ENCODE results near the gene BAAT.

The BAAT gene

DNA sequence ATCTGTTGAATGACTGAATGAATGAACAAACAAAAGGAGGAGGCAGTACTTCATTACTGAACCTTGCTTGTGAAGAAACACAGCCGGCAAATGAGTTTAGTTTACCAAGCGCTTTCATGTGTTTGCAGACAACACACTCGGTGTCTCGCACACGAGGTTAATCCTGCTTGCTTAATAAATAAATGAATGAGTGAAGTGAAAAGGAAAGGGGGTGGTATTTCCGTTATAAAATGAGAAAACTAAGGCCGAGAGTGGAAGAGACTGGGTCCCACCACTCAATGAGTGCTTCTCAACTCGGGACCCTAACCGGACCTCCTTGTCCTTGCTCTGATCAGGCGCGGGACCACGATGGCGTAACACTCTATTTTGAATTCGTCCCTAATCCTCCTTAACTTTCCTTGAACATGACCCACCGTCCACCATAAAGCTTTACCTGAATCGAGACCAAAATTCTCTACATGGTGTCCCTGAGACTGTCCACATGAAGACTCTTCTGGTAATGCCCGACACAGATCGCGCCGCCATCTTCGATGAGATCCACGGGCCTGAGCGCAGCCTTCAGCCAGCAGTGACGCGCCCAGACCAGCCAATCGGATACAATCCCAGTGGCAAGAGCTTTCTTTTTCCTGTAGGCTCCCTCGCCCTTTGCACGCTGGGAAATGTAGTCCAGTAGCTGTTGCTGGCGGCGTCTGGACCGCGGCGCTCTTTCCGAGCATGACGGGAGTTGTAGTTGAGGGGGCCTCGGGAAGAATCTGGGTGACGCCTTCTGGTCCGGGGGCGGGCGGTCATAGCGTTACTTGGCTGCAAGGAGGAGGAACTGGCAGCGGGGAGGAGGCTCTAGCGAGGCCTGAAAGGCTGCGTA, 13.5 kb upstream of the BAAT start, which contains the start of the genes MRPL50 and ZNF189:
Gene MRPL50 (minus strand): TSS at position 551 of the 862 bp plus-strand sequence. CDS start 26 bp downstream, at position 525.
Gene ZNF189 (plus strand): TSS at position 784 of the 862 bp plus-strand sequence. CDS start 306 bp downstream, outside the sequence.
- peak; percentile 97 for DNase-seq

DNA sequence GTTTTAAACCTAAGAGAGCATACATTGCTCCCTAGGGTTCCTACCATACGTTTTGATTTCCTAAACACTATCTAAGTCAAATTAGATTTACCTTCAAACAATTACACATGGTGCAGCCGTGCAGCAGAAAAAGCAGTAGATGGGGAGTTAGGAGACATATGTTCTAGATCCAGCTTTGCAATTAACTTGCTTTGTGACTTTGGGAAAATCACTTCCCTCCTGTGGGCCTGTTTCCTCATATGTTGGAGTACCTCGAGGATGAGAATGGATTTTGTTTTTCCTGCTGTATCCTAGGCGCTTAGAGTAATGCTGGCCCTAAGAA, 12.9 kb upstream of the BAAT start:
- DNase-seq, result no peak

DNA sequence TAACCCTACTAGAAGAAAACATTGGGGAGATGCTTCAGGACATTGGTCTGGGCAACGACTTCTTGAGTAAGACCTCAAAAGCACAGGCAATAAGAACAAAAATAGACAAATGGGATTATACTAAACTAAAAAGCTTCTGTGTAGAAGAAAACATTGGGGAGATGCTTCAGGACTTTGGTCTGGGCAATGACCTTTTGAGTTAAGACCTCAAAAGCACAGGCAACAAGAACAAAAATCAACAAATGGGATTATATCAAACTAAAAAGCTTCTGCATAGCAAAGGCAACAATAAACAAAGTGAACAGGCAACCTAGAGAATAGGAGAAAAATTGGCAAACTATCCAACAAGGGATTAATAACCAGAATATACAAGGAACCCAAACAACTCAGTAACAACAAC, 9.9 kb upstream of the BAAT start:
- no peak for DNase-seq

DNA sequence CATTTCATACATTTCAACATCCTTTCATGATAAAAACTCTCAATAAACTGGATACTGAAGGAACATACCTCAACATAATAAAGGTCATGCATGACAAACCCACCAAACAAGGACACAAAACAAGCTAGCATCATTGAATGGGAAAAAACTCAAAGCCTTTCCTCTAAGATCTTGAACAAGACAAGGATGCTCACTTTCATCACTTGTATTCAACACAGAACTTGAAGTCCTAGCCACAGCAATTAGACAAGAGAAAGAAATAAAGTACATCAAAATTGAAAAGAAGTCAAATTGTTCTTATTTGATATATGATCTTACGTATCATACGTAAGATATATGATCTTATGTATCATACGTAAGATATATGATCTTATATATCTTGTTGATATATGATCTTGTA, 8.3 kb upstream of the BAAT start:
- DNase-seq, result no peak

DNA sequence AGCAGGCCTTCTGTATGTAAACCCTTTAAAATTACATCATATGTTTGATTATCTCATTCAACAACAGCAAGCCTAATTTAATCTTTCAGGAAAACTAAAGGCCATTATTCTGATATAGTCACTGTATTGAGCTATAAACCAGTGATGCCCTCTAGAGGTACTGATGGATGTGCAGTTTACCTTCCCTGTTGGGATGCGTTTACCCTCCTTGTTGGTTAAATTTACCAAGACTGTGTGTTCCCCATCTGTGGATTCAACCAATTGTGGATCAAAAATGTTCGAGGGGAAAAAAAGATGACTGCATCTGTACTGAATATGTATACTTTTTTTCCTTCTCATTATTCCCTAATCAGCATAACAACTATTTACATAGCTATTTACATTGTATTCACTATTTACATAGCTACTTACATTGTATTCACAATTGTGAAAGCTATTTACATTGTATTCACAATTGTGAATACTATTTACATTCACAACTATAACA, 3.7 kb upstream of the BAAT start:
- DNase-seq, result no peak

DNA sequence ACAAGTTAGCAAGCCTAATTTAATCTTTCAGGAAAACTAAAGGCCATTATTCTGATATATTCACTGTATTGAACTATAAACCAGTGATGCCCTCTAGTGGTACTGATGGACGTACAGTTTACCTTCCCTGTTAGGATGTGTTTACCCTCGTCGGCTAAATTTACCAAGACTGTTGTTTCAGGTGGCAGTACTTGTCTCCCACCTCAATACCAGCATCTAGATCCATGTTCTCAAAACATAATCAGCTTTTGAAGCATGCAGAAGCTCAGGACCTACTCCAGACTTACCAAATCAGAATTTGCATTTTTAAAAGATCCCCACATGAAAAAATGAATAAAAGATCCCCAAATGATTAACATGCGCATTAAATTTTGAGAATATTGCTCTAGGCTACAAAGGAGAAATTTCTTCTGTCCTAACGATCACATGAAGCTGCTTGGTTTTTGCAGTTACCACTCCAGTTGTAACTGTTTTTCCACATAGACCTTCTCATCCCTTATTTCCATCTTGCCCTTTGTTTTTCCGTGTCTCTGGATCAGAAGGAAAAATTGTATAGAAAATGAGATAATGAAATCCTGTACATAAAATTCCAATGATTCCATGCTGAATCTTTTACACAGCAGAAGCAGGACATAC, 3.2 kb upstream of the BAAT start:
- DNase-seq, result no peak

DNA sequence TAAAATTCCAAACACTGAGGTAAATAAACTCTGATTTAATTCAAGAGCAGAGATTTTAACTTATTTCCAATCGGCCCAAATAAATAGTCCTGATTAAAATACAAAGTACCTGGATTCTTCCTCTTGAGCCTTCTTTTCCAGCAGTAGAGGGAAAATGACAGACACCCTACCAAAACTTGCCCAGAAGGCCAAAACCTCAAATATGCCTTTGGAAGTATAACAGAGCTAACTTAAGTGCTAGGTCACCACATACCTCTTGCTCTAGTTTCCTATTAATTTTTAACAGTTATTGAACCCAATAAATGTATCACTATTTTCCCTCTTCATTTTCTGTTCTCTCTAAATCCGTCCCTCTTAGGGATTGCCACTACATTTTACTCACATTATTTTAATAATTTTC, 1.4 kb downstream of the BAAT start:
- no peak for DNase-seq

DNA sequence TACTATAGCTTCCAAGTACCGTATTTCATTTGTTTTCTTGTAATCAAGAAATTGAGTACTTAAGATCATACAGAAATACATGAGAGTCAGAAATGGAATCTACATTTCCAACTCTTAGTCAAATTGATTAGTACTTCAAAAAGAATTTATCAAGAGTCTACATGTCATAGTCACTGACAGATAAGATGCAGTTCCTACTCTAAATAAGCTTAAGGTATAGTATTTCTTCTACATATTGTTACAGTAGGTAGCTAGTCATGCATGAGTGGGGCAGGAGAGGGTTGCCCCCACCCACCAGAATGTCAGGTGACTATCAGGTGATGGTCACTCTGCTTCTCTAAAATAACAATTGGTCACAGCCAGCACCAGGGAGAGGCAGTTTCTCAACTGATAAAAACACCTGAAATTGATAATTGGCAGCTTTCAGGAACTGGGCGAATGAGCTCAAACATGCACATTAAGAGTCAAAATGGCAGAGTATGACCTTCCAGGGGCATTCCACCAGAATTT, 2.9 kb downstream of the BAAT start:
- no peak for DNase-seq

DNA sequence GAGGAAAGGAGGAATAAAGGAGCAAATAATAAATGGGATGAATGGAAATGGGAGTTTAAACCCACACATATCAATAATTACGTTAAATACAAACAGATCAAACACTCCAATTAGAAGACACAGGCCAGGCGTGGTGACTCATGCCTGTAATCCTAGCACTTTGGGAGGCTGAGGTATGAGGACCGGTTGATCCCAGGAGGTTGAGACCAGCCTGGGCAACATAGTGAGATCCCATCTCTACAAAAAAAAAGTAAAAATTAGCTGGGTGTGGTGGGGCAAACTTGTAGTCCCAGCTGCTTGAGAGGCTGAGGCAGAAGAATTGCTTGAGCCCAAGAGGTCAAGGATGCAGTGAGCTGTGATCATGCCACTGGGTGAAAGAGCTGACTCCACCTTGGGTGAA, 3.7 kb downstream of the BAAT start:
- no peak for DNase-seq

DNA sequence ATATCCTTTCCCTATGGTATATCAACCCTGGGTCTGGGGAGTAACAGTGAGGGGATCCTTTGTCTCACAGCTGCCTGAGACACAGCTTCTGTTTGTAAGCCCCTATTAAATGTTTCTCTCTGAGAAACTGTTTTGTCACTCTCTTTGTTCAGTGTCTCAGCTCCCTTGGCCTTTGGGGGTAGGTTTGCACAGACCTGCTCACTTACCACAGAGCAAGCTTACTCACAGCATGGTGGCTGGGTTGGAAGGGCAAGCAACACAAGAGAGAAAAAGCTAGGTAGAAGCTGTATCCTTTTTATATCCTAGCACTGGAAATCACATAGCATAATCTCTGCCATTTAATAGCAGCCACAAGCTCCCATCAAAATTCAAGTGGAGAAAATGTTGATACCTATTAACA, 4.5 kb downstream of the BAAT start:
- DNase-seq, result no peak

DNA sequence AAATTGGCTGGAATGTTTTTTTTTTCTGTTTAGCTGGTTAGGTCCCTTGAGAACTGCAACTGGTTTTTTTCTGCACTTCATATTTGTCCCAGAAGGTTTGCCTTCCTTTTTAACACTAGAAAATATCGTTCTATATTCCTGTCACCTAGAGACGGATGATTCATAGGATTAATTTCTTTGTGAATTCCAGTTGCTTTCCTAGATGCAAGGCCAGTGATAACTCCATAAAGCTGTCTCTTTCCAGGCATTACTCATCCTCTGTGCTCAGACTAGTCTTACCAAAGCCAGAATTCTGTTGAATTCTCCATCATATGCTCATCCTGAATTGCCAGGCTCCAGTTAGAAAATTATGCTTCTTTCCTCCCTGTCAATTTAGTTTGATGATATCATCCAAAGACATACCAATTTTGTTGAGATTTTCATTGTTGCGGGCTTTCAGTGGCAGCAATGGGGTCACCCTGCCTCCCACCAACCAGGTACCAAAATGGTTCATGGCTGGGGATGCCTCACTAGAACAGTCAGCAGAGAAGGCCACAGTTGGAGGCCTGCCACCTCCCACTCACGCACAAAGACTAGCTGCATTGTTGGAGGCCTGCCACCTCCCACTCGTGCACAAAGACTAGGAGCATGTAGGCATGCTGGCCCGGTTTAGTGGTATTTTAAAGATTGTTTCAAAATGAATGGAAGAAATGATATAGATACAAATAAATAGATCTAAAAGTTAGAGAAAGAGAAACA, 8.5 kb downstream of the BAAT start:
- no peak for DNase-seq

DNA sequence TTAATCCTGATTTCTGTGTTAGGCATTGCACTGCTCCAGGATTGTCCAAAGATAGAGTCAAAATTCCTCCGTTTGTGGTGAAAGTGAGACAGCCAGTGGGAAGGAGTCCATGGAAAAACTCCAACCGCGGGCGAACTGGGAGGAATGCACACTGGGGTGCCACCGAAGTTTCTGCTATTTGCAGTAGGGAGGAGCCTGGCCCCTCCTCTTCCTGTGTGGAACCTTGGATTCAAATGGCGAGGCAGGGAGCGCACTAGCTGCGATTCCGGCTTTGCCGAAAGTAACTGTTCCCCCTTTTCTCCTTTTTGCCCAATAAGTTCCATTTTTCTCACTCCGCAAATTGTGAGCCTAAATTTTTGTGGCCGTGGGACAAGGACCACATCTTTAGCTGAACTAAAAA, 9.3 kb downstream of the BAAT start:
- no peak for DNase-seq

DNA sequence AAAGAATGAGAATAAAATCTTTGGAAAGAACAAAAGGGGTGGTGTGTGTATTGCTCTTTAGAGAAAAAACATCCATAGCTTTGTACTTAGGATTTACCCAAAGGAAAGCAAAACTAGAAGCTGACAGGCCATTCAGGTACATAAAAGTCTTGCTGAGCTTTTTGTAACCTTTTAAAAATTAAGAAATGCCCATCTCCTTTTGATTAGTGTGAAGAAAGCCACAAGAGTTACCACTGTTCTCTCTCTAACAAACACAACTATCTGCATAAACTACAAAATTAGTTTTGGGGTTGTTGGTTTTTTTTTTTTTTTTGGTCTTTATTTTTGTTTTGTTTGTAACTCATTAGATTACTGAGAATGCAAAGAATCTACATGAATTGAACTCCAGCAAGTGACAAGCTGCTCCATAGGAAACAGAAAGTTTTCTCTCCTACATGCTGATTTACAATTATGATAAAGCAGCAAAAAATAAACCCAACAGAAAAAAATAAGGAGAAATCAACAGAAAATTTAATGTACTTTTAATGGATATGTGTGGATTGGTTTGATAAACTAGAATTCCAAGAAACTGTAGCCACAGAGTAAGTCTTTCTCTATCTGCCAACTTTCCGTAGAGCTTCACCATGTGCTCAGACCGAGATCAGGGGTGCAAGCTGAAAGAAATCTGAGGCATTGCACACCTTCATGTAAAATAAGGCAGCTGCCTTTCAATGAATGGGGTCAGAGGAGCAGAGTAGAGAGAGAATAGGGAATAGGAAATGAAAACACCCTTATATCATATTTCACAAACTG, 12.3 kb downstream of the BAAT start:
- DNase-seq, result no peak

DNA sequence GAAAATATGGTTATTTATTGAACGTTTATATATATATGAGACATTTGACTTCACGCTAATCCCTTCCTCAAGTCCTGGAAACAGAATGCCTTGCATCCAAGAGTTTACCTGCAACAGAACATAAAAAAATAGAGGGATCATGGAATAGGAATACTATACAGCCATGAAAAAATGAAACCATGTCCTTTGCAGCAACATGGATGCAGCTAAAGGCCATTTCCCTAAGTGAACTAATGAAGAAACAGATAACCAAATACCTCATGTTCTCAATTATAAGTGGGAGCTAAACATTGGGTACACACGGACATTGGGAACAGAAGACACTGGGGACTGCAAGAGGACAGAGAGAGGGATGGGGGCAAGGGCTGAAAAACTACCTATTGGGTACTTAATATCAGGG, 13.0 kb downstream of the BAAT start:
- no peak for DNase-seq

DNA sequence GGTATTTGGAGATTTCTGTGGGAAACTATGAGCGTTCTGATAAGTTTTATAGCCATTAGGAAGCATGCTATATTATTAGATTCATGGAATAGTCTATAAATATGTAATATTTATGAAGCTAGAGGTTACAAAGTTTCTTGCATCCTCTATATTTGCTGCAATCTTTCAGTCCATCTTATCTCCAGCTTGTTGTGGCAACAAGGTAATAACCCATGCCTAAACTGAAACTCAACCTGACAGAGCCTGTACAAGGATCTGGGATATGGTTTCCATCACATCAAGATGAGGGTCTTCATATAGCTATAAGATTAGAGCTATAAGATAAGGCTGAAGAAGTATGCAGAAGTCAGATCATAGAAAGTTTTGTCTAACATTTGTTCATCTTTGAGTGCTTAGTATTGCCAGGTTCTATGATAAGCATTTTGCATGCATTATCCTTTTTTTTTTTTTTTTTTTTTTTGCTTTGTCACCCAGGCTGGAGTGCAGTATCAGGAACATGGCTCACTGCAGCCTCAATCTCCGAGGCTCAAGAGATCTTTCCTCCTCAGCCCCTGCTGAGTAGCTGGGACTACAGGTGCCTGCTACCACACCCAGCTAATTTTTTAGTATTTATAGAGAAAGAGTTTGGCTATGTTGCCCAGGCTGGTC, 14.8 kb downstream of the BAAT start:
- DNase-seq, result no peak

DNA sequence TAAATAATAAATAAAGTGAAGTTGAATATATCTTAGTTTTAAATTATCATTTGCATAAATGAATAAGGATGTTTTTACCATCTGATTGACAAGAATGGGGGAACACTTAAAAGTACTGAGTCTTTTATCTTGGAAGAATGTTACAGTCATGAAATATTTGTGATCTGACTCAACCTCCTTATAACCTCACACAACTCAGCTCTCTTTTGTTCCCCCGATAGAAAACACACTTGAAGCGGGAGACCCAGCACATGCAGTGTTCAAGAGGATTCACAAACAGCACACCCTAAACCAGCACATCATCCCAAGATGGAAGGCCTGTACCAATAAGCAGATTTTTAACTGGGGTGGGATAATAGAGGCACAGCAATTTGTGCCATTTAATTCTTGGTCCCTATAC, 15.5 kb downstream of the BAAT start:
- DNase-seq, result no peak

DNA sequence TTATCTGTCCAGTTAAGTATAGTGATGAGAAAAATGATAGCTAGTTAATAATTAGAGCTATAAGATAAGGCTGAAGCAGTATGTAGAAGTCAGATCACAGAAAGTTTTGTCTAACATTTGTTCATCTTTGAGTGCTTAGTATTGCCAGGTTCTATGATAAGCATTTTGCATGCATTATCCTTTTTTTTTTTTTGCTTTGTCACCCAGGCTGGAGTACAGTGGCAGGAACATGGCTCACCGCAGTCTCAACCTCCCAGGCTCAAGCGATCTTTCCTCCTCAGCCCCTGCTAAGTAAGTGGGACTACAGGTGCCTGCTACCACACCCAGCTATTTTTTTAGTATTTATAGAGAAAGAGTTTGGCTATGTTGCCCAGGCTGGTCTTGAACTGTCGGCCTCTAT, 17.5 kb downstream of the BAAT start:
- DNase-seq, result no peak

DNA sequence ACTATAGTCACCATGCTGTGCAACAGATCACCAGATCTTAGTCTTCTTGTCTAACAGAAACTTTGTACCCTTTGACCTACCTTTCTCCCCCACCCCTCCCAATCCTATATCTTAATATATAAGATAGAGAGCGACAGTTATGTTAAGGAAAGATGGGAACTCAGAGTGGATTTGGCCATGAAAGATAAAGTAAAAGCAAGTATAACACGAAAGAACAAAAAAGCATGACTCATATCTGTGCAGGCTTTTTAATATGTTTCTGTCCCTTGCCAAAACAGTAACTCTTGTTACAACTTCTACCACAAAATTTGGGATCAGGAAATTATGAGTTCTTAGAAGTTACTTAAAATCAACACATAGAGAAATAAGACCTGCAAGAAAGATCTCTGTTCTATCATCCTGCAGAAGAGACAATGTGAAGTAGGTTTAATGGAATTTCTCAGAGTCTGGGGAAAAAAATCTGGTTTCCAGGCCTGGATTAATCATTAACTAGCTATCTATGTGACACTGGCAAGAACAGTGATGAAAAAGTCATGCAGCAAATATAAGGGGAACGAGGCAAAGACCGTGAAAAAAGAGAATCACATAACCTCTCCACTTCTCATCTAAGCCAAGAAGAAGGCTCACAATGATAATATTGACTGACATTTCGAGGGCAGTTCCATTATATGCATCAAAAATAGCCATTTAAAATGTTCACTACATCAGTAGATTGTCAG, 18.6 kb downstream of the BAAT start:
- no peak for DNase-seq

DNA sequence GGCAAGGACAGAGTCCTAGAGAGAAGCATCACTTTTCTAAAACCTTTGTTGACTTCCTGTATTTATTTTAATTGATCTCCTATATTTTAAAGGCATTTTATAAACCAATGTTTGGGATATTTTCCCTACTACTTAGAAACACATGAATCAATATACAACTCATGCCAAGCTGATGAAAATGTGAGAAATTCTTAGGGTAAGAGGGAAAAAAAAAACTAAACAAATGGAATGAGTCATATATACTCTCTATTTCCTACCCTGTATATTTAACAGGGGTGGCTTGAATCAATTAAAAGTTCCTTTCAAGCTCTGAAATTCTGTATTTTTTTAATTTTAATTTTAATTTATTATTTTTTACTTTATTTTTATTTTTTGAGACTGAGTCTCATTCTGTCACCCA, 19.6 kb downstream of the BAAT start:
- DNase-seq, result no peak

DNA sequence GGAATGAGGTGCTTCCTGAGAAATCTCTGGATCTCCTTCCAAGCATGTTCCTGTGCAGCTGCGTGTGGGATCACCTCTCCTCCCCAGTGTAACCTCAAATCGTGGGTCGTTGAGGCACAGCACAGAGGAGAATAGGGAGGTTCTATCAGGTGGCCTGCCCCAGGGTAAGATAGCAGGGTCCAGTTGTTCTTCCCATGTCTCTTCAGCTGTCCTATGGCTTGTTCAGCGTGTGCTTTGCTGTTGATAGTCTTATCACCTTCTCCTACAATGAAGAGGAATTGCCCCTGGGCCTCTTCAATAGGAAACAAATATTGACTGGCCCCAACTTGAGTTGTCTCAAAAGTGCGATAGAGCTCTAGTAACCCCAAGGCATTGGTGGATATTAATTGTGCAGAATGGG, 22.4 kb downstream of the BAAT start:
- DNase-seq, result no peak

DNA sequence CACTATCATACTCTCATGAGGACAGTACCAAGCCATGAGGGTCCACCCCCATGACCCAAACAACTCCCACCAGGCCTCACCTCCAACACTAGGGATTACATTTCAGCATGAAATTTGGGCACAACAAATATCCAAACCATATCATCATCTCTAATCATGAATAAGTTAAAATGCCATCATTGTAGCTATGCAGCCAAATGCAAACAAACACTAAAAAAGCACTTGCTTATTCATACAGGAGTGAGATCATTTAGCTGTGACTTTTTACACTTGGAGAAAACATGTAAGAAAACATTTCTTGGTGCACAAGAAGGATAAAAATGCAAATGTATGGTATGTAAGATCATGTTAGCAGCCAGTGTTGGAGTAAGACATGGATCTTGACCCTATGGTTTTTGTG, 24.2 kb downstream of the BAAT start:
- no peak for DNase-seq
